ENCODE results near the gene PSMB9.

The PSMB9 gene

GRCh38 chr6:32842690-32843089, 11.3 kb upstream of the PSMB9 start:
- TF ChIP-seq, protein P1, sequence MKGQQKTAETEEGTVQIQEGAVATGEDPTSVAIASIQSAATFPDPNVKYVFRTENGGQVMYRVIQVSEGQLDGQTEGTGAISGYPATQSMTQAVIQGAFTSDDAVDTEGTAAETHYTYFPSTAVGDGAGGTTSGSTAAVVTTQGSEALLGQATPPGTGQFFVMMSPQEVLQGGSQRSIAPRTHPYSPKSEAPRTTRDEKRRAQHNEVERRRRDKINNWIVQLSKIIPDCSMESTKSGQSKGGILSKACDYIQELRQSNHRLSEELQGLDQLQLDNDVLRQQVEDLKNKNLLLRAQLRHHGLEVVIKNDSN (IDR thresholded peaks at IDR 0.05), result no peak
- TF ChIP-seq TAF1 (IDR thresholded peaks at IDR 0.05; ENCODE audit: low read depth) (no peak), EP300 (IDR thresholded peaks at IDR 0.05; ENCODE audit: borderline replicate concordance) (no peak), TCF12 (IDR thresholded peaks at IDR 0.05; ENCODE audit: low read depth) (no peak), CEBPB (IDR thresholded peaks at IDR 0.05) (no peak), YY1 (IDR thresholded peaks at IDR 0.05; ENCODE audit: low read depth) (no peak), RAD21 (IDR thresholded peaks at IDR 0.05; ENCODE audit: low read depth) (no peak), FOXM1 (IDR thresholded peaks at IDR 0.05; ENCODE audit: borderline replicate concordance, low read depth) (no peak), NFIC (IDR thresholded peaks at IDR 0.05) (no peak), TEAD4 (IDR thresholded peaks at IDR 0.05) (no peak), MAX (IDR thresholded peaks at IDR 0.05) (no peak), ZBTB7A (IDR thresholded peaks at IDR 0.05; ENCODE audit: low read depth) (no peak), CREB1 (IDR thresholded peaks at IDR 0.05; ENCODE audit: low read depth) (no peak)
- TF ChIP-seq, protein P2, sequence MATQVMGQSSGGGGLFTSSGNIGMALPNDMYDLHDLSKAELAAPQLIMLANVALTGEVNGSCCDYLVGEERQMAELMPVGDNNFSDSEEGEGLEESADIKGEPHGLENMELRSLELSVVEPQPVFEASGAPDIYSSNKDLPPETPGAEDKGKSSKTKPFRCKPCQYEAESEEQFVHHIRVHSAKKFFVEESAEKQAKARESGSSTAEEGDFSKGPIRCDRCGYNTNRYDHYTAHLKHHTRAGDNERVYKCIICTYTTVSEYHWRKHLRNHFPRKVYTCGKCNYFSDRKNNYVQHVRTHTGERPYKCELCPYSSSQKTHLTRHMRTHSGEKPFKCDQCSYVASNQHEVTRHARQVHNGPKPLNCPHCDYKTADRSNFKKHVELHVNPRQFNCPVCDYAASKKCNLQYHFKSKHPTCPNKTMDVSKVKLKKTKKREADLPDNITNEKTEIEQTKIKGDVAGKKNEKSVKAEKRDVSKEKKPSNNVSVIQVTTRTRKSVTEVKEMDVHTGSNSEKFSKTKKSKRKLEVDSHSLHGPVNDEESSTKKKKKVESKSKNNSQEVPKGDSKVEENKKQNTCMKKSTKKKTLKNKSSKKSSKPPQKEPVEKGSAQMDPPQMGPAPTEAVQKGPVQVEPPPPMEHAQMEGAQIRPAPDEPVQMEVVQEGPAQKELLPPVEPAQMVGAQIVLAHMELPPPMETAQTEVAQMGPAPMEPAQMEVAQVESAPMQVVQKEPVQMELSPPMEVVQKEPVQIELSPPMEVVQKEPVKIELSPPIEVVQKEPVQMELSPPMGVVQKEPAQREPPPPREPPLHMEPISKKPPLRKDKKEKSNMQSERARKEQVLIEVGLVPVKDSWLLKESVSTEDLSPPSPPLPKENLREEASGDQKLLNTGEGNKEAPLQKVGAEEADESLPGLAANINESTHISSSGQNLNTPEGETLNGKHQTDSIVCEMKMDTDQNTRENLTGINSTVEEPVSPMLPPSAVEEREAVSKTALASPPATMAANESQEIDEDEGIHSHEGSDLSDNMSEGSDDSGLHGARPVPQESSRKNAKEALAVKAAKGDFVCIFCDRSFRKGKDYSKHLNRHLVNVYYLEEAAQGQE (IDR thresholded peaks at IDR 0.05; ENCODE audit: low read depth), result no peak

DNA sequence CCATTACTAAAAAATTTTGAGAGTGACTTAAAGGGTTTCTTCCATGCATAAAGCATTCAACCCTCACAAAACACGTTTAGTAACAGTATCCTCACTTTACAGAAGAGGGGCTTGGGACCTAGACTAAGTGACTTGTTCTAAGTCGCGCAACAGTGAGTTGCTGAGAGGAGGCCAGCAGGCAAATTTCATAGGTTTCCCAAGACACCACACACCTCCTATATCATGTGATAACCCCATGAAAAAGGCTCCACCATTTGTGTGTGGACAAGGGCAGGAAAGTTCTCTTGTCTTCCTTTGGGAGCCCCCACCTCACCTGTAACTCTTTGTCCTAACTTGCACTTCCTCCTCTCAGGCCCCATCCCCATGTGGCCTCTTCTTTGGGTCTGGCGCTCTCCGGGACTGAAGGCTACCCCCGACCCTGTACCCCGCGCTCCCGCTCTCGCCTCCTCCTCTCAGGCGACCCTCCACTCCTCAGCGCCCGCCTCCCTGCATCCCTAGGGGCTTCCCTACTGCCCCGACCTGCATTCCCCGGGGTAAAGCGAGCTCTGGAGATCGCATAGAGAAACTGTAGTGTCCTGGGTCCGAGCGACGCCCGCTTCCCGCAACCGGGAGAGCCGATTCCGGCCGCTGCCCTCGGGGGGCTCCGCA, 10.5 kb upstream of the PSMB9 start:
- TF ChIP-seq MAX (IDR thresholded peaks at IDR 0.05), result no peak
- no peak for TF ChIP-seq EGR1 (IDR thresholded peaks at IDR 0.05)
- TF ChIP-seq ZBTB7A (IDR thresholded peaks at IDR 0.05; ENCODE audit: low read depth), result no peak
- TF ChIP-seq TEAD4 (IDR thresholded peaks at IDR 0.05), result no peak
- TF ChIP-seq EP300 (IDR thresholded peaks at IDR 0.05; ENCODE audit: borderline replicate concordance), result no peak
- TF ChIP-seq, protein P1 (IDR thresholded peaks at IDR 0.05), result no peak
- no peak for TF ChIP-seq CREB1 (IDR thresholded peaks at IDR 0.05; ENCODE audit: low read depth)
- TF ChIP-seq RAD21 (IDR thresholded peaks at IDR 0.05; ENCODE audit: low read depth), result no peak
- no peak for TF ChIP-seq CEBPB (IDR thresholded peaks at IDR 0.05)
- TF ChIP-seq FOXM1 (IDR thresholded peaks at IDR 0.05; ENCODE audit: borderline replicate concordance, low read depth), result no peak
- TF ChIP-seq, protein P2 (IDR thresholded peaks at IDR 0.05; ENCODE audit: low read depth), result no peak
- no peak for TF ChIP-seq YY1 (IDR thresholded peaks at IDR 0.05; ENCODE audit: low read depth)
- TF ChIP-seq TCF12 (IDR thresholded peaks at IDR 0.05; ENCODE audit: low read depth), result no peak
- no peak for TF ChIP-seq TAF1 (IDR thresholded peaks at IDR 0.05; ENCODE audit: low read depth)
- no peak for TF ChIP-seq NFIC (IDR thresholded peaks at IDR 0.05)

- TF ChIP-seq, protein P1 (IDR thresholded peaks at IDR 0.05), result 0 out of 2 replicates have a peak, but pooled peaks have one; percentile 36
- no peak for TF ChIP-seq EGR1 (IDR thresholded peaks at IDR 0.05)
- TF ChIP-seq CREB1 (IDR thresholded peaks at IDR 0.05; ENCODE audit: low read depth), result peak; percentile 88
- TF ChIP-seq MAX (IDR thresholded peaks at IDR 0.05), result peak; percentile 69; the same call in 1 of the 2 replicates
- TF ChIP-seq TCF12 (IDR thresholded peaks at IDR 0.05; ENCODE audit: low read depth), result no peak
- TF ChIP-seq, protein P2 (IDR thresholded peaks at IDR 0.05; ENCODE audit: low read depth), result no peak
These were observed 9.8 kb upstream of the PSMB9 start, which contains the start of gene PSMB8 for GRCh38 chr6:32843979-32844838. Gene PSMB8, minus strand, starts transcription at chr6:32844047. Its CDS starts 51 bp downstream, at chr6:32843996.
